Erythroblast (primary cell): ENCODE measurements around the gene GPR151.

Source experiments
- GATA1 ChIP-seq: IDR thresholded peaks from 2 replicates; pipeline ENCODE4 v1.6.1; 2011; ENCODE audit warnings: low read depth, mild to moderate bottlenecking, control low read depth, low read length, moderate library complexity
- POLR2A ChIP-seq: IDR thresholded peaks from 2 replicates; pipeline ENCODE4 v1.6.1; 2011; ENCODE audit warnings: mild to moderate bottlenecking, low read length

- no peak for TF ChIP-seq POLR2A
- TF ChIP-seq GATA1 = no peak
These were observed 48.2 kb downstream of the GPR151 start for GRCh38 chr5:146467760-146468159.
